HL-60 (cell line): Measurements from ENCODE around the gene FAM184B.

ENCODE experiments used
- DNase-seq, 2 experiments: peaks; one replicate each; pipeline ENCODE4 v3.0.0-alpha.2; 2010 to 2020; ENCODE audit warnings: low read depth in 1 of 2, low spot score in 1 of 2
- H3K27ac ChIP-seq: fragments of 250-450 bp; sonication (Bioruptor Pico); replicated peaks from 2 replicates; pipeline ENCODE4 v1.5.1; 2020; ENCODE audit warnings: mild to moderate bottlenecking, moderate library complexity
- H3K27me3 ChIP-seq: fragments of 250-450 bp; sonication (Bioruptor Pico); 2 replicates; pipeline ENCODE4 v1.5.1; 2021; ENCODE audit warnings: mild to moderate bottlenecking, moderate library complexity; ENCODE audit not compliant: insufficient read depth, poor library complexity, severe bottlenecking
- H3K4me3 ChIP-seq: replicated peaks from 2 replicates; pipeline ENCODE4 v1.5.1; 2011; ENCODE audit warnings: mild to moderate bottlenecking, control low read depth, low read length; ENCODE audit not compliant: insufficient read depth
- CTCF ChIP-seq: IDR thresholded peaks from one replicate; pipeline ENCODE4 v1.5.1; 2011; ENCODE audit warnings: low read length, control low read depth, inconsistent platforms; ENCODE audit not compliant: insufficient read depth
- GABPA ChIP-seq: IDR thresholded peaks from 2 replicates; pipeline ENCODE4 v1.6.1; 2012; ENCODE audit warnings: low read depth
- POLR2AphosphoS5 ChIP-seq: IDR thresholded peaks from 2 replicates; pipeline ENCODE4 v1.6.1; 2012; ENCODE audit warnings: low read depth
- REST ChIP-seq: IDR thresholded peaks from 2 replicates; pipeline ENCODE4 v1.6.1; 2012; ENCODE audit warnings: low read depth; ENCODE audit not compliant: insufficient replicate concordance
- SPI1 ChIP-seq: IDR thresholded peaks from 2 replicates; pipeline ENCODE4 v1.6.1; 2012; ENCODE audit warnings: low read depth, mild to moderate bottlenecking, borderline replicate concordance

Gene FAM184B

GRCh38 chr4:17605236-17605635 lies 176.2 kb downstream of the FAM184B start:
- DNase-seq = no peak
- TF ChIP-seq GABPA (no peak), SPI1 (no peak), REST (no peak), CTCF (no peak)
- H3K27ac ChIP-seq = no peak overlapping the region
- H3K27me3 ChIP-seq = no peaks in the 10 kb centered on the region
- H3K4me3 ChIP-seq = no peak overlapping the region

- Histone ChIP-seq H3K27ac (no peak overlapping the region), H3K27me3 (no peaks in the 10 kb centered on the region), H3K4me3 (no peak overlapping the region)
- TF ChIP-seq POLR2AphosphoS5 (no peak), SPI1 (no peak), GABPA (no peak), CTCF (no peak), REST (no peak)
- no peak for DNase-seq
Observed at GRCh38 chr4:17599826-17600225, 181.6 kb downstream of the FAM184B start.

- no peak for DNase-seq
Observed at GRCh38 chr4:17597517-17597916, 183.9 kb downstream of the FAM184B start.

More at GRCh38 chr4:17597517-17597916, 183.9 kb downstream of the FAM184B start:
- no peaks in the 10 kb centered on the region for H3K27me3 ChIP-seq
- no peak overlapping the region for H3K4me3 ChIP-seq
- no peak overlapping the region for H3K27ac ChIP-seq
- TF ChIP-seq SPI1 = no peak
- no peak for TF ChIP-seq GABPA
- no peak for TF ChIP-seq CTCF
- TF ChIP-seq REST = no peak
- no peak for TF ChIP-seq POLR2AphosphoS5
